HG02938 (cell line): ENCODE results near the gene IL17RC.
"Not testable (repeated sequence)": the region's sequence is repeated elsewhere in the genome, so short reads cannot be mapped to it uniquely, and the experiment has no call there.

Experiments used
- ATAC-seq: cut with Tn5 transposase; IDR thresholded peaks from one replicate; pipeline ENCODE4 v1.9.1; 2021; ENCODE audit warnings: mild to moderate bottlenecking, moderate library complexity; ENCODE audit not compliant: unreplicated experiment

IL17RC gene, protein sequence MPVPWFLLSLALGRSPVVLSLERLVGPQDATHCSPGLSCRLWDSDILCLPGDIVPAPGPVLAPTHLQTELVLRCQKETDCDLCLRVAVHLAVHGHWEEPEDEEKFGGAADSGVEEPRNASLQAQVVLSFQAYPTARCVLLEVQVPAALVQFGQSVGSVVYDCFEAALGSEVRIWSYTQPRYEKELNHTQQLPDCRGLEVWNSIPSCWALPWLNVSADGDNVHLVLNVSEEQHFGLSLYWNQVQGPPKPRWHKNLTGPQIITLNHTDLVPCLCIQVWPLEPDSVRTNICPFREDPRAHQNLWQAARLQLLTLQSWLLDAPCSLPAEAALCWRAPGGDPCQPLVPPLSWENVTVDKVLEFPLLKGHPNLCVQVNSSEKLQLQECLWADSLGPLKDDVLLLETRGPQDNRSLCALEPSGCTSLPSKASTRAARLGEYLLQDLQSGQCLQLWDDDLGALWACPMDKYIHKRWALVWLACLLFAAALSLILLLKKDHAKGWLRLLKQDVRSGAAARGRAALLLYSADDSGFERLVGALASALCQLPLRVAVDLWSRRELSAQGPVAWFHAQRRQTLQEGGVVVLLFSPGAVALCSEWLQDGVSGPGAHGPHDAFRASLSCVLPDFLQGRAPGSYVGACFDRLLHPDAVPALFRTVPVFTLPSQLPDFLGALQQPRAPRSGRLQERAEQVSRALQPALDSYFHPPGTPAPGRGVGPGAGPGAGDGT

DNA sequence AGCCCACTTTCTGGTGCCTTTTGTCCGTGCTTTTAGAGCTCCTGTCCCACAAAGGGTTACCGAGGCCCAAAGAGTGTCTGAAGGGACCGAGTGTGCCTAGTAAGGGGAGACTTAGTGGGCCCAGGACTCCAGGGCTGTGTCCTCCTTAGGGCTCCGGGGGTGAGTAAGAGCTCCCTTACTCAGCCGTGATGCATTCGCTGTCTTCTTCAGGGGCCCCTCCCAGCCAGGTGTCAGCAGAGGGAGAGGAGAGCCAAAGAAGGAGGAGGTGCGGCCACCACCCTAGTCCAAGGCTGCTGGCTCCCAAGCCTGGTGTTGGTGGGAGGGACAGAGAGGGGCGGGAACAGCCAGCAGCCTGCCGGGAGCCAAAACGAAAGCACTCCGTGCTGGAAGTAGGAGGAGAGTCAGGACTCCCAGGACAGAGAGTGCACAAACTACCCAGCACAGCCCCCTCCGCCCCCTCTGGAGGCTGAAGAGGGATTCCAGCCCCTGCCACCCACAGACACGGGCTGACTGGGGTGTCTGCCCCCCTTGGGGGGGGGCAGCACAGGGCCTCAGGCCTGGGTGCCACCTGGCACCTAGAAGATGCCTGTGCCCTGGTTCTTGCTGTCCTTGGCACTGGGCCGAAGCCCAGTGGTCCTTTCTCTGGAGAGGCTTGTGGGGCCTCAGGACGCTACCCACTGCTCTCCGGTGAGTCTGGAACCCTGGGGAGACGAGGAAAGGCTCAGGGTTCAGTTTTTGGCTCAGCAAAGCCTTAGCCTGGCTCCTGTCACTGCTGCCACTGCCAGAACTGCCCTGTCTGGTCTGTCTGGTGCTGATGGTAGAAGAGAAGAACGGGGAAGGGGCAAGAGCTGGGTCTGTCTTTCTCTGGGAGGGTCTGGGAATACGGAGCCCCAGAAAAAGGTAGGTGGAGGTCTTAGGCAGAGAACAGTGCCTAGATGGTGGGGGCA, at the start of gene IL17RC:
TSS of gene IL17RC (plus strand) at position 365 of the 947 bp plus-strand sequence. CDS start at position 583, 218 bp downstream.
- no peak for ATAC-seq

DNA sequence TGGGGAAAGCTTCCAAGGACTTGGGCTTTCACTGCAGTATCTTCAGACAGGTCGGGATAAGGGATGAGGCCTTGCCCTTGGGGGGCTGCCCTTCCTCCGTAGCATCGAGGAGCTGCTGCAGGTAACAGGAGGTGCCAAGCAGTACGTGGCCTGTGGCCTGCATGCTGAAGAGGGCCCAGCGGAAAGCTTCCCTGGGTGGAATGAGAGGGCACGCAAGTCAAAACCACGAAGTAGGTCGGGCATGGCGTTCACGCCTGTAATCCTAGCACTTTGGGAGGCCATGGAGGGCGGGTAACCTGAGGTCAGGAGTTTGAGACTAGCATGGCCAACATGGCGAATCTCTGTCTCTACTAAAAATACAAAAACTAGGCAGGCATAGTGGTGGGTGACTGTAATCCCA, 49.8 kb upstream of the IL17RC start:
- no peak for ATAC-seq

DNA sequence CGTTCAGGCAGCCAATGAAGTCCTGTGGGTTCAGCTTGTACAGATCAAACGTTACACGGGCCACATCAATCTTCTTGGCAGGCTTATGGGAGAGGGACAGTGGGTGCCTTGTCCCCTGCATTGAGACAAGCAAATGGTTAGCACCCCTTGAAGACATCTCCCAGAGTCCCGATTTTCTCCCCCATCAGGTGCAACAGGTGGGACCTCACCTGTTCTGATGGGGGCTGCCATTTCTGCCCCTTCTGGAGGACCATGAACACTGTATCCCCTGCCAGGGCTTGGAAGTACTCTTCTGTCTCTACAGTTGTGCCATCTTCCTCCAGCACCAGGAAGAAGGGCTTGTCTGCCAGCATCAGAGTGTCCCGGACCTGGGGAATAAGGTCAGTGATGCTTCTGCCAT, 46.9 kb upstream of the IL17RC start:
- ATAC-seq = no peak

DNA sequence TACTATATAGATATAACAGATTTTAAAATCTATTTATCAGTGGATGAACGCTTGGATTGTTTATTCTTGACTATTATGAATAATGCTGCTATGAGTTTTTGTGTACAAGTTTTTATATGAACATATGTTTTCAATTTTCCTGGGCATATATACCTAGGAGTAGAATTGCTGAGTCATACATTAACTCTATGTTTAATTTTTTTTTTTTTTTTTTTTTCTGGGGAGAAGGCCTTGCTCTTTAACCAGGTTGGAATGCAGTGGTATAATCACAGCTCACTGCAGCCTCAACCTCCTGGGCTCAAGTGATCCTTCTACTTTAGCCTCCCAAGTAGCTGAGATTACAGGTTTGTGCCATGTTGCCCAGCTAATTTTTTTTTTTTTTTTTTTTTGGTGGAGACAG, 45.9 kb upstream of the IL17RC start:
- ATAC-seq = no peak

DNA sequence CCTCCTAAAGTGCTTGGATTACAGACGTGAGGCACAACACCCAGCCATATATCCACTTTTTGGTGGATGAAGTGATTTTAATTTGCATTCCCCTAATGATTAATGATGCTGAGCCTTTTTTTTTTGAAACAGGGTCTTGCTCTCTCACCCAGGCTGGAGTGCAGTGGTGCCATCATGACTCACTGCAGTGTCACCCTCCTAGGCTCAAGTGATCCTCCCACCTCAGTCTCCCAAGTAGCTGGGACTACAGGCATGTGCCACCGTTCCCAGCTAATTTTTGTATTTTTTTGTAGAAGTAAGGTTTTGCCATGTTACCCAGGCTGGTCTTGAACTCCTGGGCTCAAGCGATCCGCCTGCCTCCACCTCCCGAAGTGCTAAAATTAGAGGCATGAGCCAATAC, 44.8 kb upstream of the IL17RC start:
- not testable (repeated sequence) for ATAC-seq

DNA sequence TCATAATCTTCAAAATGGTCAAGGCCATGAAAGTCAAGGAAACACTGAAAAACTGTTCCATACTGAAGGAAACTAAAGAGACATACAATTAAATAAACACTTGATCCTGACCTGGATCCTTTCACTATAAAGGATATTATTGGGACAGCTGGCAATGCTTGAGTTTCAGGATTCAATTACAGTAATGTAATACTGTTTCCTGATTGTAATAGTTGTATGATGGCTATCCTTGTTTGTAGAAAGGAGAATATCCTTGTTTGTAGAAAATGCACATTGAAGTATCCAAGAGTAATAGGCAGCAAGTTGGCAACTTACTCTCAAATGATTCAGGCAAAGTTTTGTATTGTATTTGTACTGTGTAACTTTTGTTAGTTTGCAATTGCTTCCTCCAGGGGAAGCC, 41.5 kb upstream of the IL17RC start:
- ATAC-seq = no peak

DNA sequence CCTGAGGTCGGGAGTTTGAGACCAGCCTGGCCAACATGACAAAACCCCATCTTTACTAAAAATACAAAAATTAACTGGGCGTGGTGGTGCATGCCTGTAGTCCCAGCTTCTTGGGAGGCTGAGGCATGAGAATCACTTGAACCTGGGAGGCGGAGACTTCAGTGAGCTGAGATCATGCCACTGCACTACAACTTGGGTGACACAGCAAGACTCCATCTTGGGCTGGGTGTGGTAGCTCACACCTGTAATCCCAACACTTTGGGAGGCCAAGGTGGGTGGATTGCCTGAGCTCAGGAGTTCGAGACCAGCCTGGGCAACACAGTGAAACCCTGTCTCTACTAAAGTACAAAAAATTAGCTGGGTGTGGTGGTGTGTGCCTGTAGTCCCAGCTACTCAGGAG, 40.6 kb upstream of the IL17RC start:
- ATAC-seq = not testable (repeated sequence)

DNA sequence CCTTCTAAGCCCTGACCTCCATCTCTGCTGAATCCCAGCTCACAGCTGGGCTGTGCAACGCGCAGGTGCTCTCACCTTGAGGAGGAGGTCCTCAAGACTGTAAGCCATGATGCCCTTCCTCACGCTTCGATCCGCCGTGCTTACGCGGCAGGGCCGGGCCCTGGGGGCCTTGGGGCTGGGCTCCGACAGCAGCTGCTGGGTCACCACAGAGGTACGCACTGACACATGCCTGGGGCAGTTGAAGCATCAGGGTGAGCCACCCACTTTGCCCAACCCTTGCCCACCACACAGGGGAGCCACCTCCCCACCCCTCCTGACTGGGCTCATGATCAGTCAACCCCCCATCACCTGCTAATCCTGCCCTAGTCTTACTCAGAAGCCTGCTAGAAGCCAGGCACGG, 39.9 kb upstream of the IL17RC start:
- ATAC-seq = no peak

DNA sequence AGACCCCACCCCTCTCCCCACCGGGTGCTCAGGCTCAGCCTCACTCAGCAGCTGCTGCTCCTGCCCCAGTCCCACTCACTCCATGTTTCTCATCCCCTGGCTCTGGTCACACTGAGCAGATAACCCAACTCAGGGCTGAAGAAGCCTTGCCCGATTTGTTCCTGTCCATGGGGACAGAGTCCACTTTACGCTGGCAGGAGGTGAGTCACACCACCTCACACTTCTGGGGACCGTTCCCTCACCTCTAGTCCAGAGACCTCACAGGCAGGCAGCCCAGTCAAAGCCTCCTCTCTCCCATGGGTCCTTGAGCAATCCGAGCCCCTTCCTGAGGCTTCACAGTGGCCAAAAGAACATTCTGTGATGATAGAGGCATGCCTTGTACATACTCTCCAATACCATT, 38.2 kb upstream of the IL17RC start:
- no peak for ATAC-seq

DNA sequence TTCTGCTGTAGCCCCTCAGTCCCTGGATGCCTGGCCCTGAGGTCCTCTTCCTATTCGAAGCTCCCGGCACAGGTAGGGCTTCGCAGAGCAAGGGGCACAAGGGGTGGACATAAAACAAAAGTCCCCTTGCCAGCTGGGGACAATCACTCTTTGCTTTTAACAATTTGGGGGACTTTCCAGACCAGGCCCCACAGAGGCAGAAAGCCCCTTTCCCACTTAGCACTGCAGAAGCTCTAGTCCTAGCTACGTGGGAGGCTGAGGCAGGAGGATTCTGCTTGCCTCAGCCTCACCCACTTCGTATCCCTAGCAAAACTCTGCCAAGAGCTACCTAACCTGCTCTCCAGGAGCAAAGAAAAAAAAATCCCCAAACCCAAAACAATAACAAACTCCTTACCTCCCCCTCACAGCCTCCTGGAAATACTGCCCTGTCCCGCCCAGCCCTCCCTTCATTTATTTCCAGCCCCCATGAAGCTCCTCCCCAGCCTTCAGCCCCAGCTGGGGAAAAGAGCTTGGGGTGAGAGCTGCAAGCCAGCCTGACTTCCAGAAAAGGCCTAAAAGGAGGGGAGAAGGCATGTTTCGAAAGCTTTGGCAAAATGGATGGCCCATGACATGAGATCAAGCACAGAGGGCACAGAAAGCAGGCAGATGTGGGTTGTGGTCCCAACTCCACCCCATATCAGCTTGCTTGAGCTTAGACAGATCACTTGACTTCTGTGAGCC, 36.9 kb upstream of the IL17RC start, which contains the start of gene CIDEC:
TSS of gene CIDEC (minus strand) at position 424 of the 720 bp plus-strand sequence. CDS start 1,767 bp downstream, outside the sequence.
- ATAC-seq = no peak

DNA sequence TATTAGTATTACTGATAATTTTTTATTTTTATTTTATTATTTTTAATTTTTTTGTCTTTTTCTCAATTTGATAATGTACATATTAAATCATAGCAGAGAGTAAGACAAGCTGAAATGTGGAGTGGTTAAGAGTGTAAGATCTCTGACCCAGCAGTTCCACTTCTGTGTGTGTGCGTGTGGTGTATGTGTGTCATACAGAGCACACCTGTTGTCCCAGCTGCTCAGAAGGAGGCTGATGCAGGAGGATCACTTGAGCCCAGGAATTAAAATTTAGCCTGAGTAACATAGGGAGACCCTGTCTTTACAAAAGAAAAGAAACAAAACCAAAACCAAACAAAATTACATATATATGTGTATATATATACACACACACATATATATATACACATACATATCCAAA, 35.5 kb upstream of the IL17RC start:
- no peak for ATAC-seq

DNA sequence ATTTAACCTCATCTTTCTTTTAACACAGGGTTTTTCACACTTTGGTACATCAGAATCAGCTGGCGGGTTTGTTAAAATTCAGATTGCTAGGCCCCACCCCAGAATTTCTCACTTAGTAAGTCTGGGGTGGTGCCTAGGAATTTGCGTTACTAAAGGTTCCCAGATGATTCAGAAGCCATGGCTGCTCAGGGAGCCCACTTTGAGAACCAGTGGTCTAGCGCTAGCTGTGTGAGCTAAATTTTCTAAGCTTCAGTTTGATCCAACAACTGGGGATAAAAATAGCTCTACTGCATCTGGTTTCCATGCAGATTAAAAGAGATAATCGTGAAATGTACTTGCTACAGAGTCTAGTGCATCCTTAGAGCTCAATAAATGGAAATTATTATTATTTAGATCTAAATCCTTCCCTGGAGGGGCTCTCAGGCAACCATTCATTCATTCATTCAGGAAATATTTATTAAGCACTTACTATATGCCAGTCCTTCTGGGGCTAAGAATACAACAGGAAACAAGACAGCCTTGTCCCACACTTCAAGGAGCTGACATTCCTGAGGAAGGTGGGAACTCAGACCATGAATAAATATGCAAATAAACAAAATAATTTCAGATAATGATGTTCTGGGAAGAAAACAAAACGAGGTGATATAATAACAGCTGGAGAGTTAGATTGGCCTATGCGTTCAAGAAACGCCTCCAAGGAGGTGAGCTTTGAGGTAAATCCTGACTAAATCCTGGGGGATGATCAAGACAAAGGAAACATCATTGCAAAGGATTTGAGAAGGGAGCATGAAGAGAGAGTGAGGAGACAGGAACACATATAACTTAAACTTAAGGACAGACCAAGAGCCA, 33.0 kb upstream of the IL17RC start:
- ATAC-seq = no peak

DNA sequence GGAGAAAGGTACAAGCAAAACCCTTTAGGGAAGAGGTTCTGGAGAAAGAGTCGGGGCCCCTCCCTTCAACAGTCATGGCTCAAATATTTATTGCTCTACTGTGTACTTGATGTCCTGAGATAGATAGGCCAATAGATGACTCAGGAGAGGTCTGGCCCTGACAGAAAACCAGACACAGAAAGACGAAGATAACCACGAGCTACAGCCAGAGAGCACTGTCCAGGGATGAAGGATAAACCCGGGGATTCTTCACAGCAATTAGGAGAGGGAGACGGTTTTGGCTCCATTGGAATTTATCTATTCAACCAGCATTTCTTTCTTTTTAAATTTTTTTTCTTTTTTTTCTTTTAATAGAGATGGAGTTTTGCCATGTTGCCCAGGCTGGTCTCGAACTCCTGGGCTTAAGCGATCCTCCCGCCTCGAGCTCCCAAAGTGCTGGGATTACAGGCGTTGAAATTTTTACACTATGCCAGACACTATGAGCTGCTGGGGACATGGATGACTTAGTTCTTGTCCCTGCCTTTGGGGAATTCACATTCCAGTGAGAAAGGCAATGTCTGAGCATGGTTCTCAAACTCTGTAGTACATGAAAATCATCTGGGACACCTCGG, 32.2 kb upstream of the IL17RC start:
- no peak for ATAC-seq

DNA sequence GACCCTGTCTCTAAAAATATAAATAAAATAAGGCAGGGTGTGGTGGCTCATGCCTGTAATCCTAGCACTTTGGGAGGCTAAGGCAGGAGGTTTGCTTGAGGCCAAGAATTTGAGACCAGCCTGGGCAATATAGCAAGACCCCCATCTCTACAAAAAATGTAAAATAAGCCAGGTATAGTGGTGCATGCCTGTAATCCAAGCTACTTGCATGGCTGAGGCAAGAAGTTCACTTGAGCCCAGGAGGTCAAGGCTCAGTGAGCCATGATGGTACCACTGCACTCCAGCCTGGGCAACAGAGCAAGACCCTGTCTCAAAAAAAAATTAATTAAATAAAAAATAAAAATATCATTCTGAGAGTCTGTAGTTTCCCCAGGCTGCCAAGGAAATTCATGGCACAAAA, 30.6 kb upstream of the IL17RC start:
- no peak for ATAC-seq

DNA sequence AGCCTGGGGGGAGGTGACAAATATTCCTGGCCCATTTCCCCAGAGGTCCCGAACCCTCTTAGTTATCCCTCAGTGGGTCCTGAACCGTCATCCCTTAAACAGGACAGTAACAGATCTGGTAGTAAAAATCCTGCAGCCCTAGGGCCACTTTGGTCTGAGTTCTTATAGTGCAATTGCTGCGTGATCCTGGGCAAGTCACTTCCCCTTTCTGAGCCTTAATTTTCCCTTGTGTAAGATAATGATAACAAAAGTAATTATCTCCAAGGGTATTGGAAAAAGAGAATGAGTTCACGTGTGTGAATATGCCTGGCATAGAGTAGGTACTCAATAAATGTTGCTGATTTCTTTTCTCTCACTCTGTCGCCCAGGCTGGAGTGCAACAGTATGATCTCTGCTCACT, 29.4 kb upstream of the IL17RC start:
- no peak for ATAC-seq

DNA sequence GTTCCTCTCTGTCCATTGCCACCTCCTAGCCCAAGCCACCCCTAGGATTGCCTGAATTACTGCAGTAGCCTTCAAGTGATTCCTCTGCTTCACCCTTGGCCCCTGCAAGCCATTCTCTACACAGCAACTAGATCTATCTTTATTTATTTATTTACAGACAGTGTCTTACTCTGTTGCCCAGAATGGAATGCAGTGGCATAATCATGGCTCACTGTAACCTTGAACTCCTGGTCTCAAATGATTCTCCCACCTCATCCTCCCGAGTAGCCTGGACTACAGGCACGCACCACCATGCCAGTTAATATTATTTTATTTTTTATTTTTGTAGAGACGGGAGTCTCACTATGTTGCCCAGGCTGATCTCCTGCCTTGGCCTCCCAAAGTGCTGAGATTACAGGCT, 28.4 kb upstream of the IL17RC start:
- no peak for ATAC-seq

DNA sequence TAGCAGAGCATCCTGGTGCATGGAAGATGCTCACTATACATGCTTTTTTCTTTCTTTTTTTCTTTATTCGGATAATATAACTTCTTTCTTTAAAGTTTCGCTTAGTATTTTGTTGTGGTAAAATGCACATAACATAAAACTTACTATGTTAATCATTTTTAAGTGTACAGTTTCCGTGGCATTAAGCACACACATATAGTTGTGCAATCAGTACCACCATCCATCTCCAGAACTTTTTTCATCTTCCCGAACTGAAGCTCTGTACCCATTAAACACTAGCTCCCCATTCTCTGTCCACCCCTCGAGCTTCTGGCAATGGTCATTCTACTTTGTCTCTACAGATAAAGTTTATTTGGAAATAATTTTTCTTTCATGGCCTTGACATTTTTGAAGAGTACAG, 27.5 kb upstream of the IL17RC start:
- ATAC-seq = no peak

DNA sequence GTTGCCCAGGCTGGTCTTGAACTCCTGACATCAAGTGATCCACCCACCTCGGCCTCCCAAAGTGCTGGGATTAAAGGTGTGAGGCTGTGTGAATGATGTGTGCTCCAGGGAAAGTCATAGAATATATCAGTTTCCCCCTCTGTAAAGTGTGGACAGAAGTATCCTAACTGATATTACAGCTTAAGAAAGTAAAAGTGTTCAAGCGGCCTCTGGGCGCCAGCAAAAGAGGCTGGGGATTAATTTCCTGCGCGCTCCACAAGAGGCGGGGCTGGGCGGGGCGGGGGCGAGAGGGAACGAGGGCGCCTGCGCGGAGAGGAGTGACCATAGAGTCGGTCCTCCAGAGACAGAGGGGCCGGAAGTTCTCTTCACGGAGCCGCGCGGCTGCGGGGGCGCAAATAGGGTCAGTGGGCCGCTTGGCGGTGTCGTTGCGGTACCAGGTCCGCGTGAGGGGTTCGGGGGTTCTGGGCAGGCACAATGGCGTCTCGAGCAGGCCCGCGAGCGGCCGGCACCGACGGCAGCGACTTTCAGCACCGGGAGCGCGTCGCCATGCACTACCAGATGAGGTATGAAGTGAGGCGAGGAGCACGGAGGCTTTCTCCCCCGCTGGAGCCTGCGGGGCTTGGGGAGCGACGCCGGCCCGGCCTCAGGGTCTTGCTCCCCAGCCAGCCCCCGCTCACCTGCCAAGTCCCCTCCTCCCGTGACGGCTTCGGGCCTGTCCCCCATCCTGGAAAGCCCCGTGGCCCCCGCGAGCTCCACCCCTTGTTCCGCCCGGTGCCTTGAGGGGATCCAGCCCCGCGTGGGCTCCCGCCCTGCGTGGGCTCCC, 26.4 kb upstream of the IL17RC start, which contains the start of gene JAGN1:
TSS of gene JAGN1 (plus strand) at position 362 of the 823 bp plus-strand sequence. CDS start at position 475, 113 bp downstream.
- ATAC-seq = peak; percentile 71
